Esophagus squamous epithelium (tissue), 5 donors: ENCODE results near the gene MEGF6. TPM values are rescaled to one million over a fixed set of nuclear protein-coding genes. Genes with fewer than 3 reads are reported as not detected.

Experiments
- DNase-seq: peaks from one replicate; lab custom pipeline; 2025; lab: John Stamatoyannopoulos, UW
- H3K27ac ChIP-seq, 4 donors: fragments of 200-600 bp; sonication (generic); one replicate each; pipeline ENCODE4 v1.5.1; 2016 to 2019; ENCODE audit warnings: mild to moderate bottlenecking in 1 of 4
- H3K27me3 ChIP-seq, 4 donors: fragments of 200-600 bp; sonication (generic); 1 replicate in 3 of 4; 2 replicates in 1 of 4; pipeline versions ENCODE4 v1.5.1 to v1.6.0; 2017 to 2021; ENCODE audit warnings: antibody characterized with exemption in 1 of 4
- H3K36me3 ChIP-seq, 3 donors: fragments of 200-600 bp; sonication (generic); one replicate each; pipeline ENCODE4 v1.5.1; 2016 to 2019
- H3K4me1 ChIP-seq, 3 donors: fragments of 200-600 bp; sonication (generic); one replicate each; pipeline ENCODE4 v1.5.1; 2017 to 2019
- H3K4me3 ChIP-seq, 4 donors: fragments of 200-600 bp; sonication (generic); 1 replicate in 3 of 4; 2 replicates in 1 of 4; pipeline ENCODE4 v1.5.1; 2016 to 2019; ENCODE audit warnings: mild to moderate bottlenecking in 2 of 4, moderate library complexity in 1 of 4
- H3K9me3 ChIP-seq, 3 donors: fragments of 200-600 bp; sonication (generic); one replicate each; pipeline ENCODE4 v1.5.1; 2016 to 2019
- POLR2A ChIP-seq, 4 donors: fragments of 450-650 bp; IDR thresholded peaks; one replicate each; pipeline ENCODE4 v1.6.1; 2017; ENCODE audit warnings: antibody characterized with exemption in 4 of 4, mild to moderate bottlenecking in 4 of 4, moderate library complexity in 3 of 4
- WGBS, 2 donors: methylation state at CpG; one replicate each; pipeline ENCODE4 v1.1.5; 2018; 5-methylcytosine and 5-hydroxymethylcytosine counted together
- intact Hi-C: fragments of 100-400 bp; cut with DNase I; formaldehyde crosslinking; loops from one replicate; pipeline ENCODE4 v1.15.0; 2022
- total RNA-seq, 4 donors: library from RNA; depleted of rRNA; stranded (reverse); fragments of >200 nt; gene quantifications; one replicate each; pipeline ENCODE4 v1.1.0, GENCODE V29; 2016
- TF ChIP-seq, protein P1 (sequence below), 6 experiments: fragments of 450-650 bp in 4 of 6; fragments of 200-600 bp in 2 of 6; sonication (generic) in 2 of 6; IDR thresholded peaks; one replicate each; pipeline ENCODE4 v1.5.1; 2016 to 2019; ENCODE audit warnings: antibody characterized with exemption in 6 of 6, mild to moderate bottlenecking in 4 of 6, moderate library complexity in 4 of 6
- donor health status: DM: yes; HTN: yes; CAD: no.

Gene MEGF6
- total RNA-seq, 4 donors from 2014 or later: 8.8 to 27.1 (median 16.8) TPM

DNA sequence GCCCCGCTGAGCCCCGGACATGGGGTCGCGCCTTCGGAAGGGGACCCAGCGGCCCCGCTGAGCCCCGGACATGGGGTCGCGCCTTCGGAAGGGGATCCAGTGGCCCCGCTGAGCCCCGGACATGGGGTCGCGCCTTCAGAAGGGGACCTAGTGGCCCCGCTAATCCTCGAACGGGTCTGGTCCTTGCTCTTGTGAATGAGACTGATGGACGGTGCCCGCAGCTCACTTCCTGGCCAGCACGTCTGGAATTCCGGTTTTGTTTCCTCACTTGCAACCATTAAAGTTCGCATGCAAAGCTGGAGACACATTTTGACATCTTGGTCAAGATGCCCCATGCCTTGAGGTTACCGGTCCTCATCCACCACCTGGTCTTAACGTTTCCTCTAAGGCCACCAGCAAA, 33.0 kb upstream of the MEGF6 start:
- TF ChIP-seq, protein P1, sequence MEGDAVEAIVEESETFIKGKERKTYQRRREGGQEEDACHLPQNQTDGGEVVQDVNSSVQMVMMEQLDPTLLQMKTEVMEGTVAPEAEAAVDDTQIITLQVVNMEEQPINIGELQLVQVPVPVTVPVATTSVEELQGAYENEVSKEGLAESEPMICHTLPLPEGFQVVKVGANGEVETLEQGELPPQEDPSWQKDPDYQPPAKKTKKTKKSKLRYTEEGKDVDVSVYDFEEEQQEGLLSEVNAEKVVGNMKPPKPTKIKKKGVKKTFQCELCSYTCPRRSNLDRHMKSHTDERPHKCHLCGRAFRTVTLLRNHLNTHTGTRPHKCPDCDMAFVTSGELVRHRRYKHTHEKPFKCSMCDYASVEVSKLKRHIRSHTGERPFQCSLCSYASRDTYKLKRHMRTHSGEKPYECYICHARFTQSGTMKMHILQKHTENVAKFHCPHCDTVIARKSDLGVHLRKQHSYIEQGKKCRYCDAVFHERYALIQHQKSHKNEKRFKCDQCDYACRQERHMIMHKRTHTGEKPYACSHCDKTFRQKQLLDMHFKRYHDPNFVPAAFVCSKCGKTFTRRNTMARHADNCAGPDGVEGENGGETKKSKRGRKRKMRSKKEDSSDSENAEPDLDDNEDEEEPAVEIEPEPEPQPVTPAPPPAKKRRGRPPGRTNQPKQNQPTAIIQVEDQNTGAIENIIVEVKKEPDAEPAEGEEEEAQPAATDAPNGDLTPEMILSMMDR (IDR thresholded peaks at IDR 0.05): no peak
- no peak for TF ChIP-seq POLR2A (IDR thresholded peaks at IDR 0.05)
- intact Hi-C loops: no loop called here
- Histone ChIP-seq H3K36me3 (peaks cover 8 to 80% (median 16%) of the 10 kb centered on the region in 3 donors), H3K9me3 (no peaks in the 10 kb centered on the region), H3K27me3 (no peaks in the 10 kb centered on the region), H3K27ac (no peak overlapping the region), H3K4me1 (peaks cover 4 to 16% (median 5%) of the 10 kb centered on the region in 3 donors), H3K4me3 (no peak overlapping the region)
- WGBS, 2 donors: 84 to 86% methylated on average over 6 to 10 of the region's 25 CpGs
- no peak for DNase-seq

DNA sequence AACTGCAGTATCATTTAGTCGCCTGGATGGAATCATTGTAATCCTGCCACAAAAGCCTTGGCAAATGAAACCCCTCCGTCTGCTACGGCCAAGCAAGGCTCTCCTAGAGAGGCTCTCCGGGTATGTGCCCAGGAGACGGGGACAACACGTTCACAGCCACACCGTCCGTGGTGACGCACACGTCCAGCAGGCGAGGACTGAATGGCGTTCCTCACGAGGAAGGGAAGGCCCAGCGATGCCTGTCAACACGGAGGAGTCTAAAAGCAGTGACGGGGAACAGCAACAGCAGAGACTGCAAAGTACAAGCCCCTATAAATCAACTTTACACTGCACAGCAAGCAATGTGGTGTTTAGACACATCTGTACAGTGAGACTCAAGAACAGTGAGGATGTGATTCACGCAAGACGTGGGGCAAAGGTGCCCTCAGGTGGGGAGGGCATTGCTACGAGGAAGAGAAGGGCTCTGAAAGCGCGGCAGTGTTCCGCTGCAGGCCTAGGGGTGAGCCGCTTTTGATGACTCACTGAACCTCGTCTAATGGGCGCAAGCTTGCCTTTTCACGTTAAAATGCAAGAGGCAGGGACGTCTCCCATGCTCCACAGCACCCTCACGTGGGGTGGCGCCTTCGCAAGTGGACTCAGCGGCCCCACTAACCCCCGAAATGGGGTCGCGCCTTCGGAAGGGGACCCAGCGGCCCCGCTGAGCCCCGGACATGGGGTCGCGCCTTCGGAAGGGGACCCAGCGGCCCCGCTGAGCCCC, 31.8 kb upstream of the MEGF6 start:
- TF ChIP-seq POLR2A (IDR thresholded peaks at IDR 0.05): no peak
- TF ChIP-seq, protein P1 (IDR thresholded peaks at IDR 0.05): no peak
- 86 to 95% methylated on average over 16 to 20 of the region's 43 CpGs for WGBS, 2 donors
- intact Hi-C loops: no loop called here
- Histone ChIP-seq H3K27ac (no peak overlapping the region), H3K4me1 (peaks cover 0 to 4% (median 0%) of the 10 kb centered on the region in 3 donors), H3K4me3 (no peak overlapping the region), H3K9me3 (no peaks in the 10 kb centered on the region), H3K27me3 (no peaks in the 10 kb centered on the region), H3K36me3 (peaks cover 8 to 92% (median 21%) of the 10 kb centered on the region in 3 donors)
- no peak for DNase-seq

DNA sequence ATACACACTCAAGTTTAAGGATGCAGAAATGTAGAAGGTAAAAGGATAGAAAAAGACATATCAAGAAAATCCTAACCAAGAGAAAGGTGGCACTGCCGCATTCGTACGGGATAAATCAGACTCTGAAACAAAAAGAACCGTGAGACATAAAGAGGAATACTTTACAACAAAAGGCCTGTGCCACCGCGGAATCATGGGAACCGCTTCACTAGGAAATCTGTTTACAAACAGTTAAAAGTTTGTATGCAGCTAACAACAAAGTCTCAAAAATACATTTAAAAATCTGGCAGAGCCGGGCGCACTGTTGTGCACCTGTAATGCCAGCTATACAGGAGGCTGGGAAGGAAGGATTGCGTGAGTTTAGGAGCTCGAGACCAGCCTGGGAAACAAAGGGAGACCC, 30.5 kb upstream of the MEGF6 start:
- Histone ChIP-seq H3K36me3 (peaks cover 16 to 93% (median 17%) of the 10 kb centered on the region in 3 donors), H3K27ac (no peak overlapping the region), H3K4me3 (no peak overlapping the region), H3K4me1 (no peaks in the 10 kb centered on the region), H3K9me3 (no peaks in the 10 kb centered on the region), H3K27me3 (no peaks in the 10 kb centered on the region)
- TF ChIP-seq POLR2A (IDR thresholded peaks at IDR 0.05): no peak
- TF ChIP-seq, protein P1 (IDR thresholded peaks at IDR 0.05): no peak
- DNase-seq: no peak
- 93 to 98% methylated on average over 11 of the region's 11 CpGs for WGBS, 2 donors
- intact Hi-C loops: no loop called here

DNA sequence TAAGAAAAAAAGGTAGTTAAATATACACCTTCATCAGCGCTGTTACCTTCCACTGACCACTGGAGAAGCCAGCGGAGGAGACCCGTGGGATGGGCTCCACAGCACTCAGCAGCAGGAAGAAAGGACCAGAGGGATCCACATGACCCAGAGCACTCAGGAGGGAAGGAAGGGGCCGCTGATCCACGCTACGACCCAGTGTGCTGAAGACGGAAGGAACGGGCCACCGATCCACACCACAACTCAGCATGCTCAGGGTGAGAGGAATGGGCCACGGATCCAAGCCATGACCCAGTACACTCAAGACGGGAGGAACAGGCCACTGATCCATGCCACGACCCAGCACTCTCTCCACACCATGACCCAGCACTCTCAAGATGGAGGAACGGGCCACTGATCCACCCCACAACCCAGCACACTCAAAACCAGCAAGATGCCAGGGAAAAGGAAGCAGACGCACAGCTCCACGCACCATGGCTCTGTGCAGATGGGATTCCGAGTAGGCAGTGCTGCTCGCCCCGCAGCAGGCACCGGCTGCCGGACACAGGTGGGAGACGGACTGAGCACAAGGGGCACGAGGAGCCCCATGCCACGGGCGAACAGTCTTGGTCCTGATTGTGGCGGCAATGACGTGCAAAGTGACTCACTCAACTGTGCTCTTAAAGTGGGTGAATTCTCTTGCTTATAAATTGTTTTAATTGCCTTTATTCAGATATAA, 29.9 kb upstream of the MEGF6 start:
- Histone ChIP-seq H3K36me3 (peaks cover 16 to 93% (median 21%) of the 10 kb centered on the region in 3 donors), H3K27me3 (no peaks in the 10 kb centered on the region), H3K4me1 (no peaks in the 10 kb centered on the region), H3K4me3 (no peak overlapping the region), H3K27ac (no peak overlapping the region), H3K9me3 (no peaks in the 10 kb centered on the region)
- DNase-seq: no peak
- TF ChIP-seq, protein P1 (IDR thresholded peaks at IDR 0.05): no peak
- TF ChIP-seq POLR2A (IDR thresholded peaks at IDR 0.05): no peak
- WGBS, 2 donors: 94% methylated on average over 15 of the region's 26 CpGs
- intact Hi-C loops: no loop called here
